Rectal smooth muscle tissue (tissue), 1 donor: ENCODE measurements around the gene DIPK1B.

Experiments
- H3K27ac ChIP-seq: one replicate; pipeline ENCODE4 v1.7.0; 2013; ENCODE audit warnings: low read depth, low read length, inconsistent platforms
- H3K27me3 ChIP-seq: one replicate; pipeline ENCODE4 v1.7.0; 2013; ENCODE audit warnings: low read length; ENCODE audit not compliant: control insufficient read depth, insufficient read depth
- H3K36me3 ChIP-seq: one replicate; pipeline ENCODE4 v1.7.0; 2013; ENCODE audit warnings: low read length; ENCODE audit not compliant: control insufficient read depth, insufficient read depth
- H3K4me1 ChIP-seq: one replicate; pipeline ENCODE4 v1.7.0; 2013; ENCODE audit warnings: low read length; ENCODE audit not compliant: control insufficient read depth, insufficient read depth
- H3K4me3 ChIP-seq: one replicate; pipeline ENCODE4 v1.7.0; 2013; ENCODE audit warnings: low read length
- H3K9ac ChIP-seq: one replicate; pipeline ENCODE4 v1.7.0; 2013; ENCODE audit warnings: low read length

Gene DIPK1B

DNA sequence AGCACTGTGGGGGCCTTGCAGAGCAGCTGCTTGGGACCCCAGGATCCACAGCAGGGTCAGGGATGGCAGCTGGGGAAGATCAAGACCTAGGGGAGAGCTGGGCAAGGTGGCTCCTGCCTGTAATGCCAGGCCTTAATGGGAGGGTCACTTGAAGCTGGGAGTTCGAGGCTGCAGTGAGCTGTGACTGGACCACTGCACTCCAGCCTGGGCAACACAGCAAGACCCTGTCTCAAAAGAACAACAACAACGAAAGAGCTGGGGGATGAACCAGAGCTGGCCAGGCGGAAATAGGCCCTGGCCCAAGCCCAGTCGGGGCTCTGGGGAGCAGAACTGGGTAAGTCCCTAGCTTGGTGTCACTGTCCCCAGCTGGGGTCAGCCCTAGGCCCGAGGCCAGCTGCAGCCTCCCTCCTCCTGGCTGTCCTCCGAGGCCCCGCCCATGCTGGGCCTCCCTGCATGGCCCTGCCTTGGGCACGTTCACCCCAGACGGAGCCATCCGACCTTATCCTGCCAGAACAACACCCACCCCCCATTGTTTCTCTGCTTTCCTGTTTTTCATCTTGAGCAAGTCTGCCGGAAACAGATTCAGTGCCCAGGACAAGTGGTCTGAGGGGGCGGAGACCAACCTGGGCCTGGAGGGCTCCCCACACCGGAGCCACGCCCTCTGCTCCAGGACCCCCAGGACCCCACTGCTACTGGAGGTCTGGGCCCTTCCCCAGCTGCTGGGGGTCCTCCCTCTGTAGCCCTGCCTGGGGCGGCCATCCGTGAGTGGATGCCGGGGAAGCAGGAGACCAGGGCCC is 1.9 kb downstream of the DIPK1B start:
- Histone ChIP-seq H3K27me3 (peaks cover 14% of the 10 kb centered on the region), H3K27ac (no peak overlapping the region), H3K4me3 (no peak overlapping the region), H3K36me3 (no peaks in the 10 kb centered on the region), H3K4me1 (no peaks in the 10 kb centered on the region), H3K9ac (no peak overlapping the region)

DNA sequence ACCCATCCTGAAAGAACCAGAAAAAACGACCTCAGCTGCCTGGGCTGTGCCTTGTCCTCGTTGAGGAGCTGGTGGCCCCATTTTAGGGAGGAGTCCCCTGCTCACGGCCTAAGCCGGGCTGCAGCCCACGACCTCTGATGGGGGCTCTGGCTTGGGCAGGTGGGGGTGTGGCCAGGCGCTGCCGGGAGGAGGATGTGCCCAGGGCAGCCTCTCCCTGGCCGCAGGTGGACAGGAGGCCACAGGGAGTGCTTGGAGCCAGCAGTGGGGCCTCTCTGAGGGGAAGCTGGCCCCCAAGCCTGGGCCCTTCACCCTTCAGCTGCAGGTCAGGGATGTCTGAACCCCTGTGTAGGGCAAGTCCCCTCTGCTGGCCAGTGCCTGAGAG is 2.5 kb downstream of the DIPK1B start:
- Histone ChIP-seq H3K4me1 (no peaks in the 10 kb centered on the region), H3K4me3 (no peak overlapping the region), H3K27ac (no peak overlapping the region), H3K9ac (no peak overlapping the region), H3K36me3 (no peaks in the 10 kb centered on the region), H3K27me3 (peaks cover 14% of the 10 kb centered on the region)

DNA sequence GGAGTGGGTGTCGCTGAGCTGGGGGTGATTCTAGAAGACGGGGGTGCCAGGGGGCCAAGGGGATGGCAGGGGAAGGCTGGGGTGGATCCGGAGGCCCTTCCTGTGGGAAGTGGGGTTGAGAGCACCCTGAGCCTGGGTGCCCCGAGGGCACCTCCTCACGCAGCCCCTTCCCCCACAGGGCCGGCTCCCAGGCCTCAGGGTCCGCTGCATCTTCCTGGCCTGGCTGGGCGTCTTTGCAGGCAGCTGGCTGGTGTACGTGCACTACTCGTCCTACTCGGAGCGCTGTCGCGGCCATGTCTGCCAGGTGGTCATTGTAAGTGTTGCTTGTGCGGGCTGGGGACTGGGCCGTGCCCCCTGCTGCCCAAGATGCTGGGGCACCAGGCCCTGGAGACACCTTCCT is 5.0 kb downstream of the DIPK1B start:
- peaks cover 3% of the 10 kb centered on the region for H3K4me1 ChIP-seq
- no peak overlapping the region for H3K4me3 ChIP-seq

DNA sequence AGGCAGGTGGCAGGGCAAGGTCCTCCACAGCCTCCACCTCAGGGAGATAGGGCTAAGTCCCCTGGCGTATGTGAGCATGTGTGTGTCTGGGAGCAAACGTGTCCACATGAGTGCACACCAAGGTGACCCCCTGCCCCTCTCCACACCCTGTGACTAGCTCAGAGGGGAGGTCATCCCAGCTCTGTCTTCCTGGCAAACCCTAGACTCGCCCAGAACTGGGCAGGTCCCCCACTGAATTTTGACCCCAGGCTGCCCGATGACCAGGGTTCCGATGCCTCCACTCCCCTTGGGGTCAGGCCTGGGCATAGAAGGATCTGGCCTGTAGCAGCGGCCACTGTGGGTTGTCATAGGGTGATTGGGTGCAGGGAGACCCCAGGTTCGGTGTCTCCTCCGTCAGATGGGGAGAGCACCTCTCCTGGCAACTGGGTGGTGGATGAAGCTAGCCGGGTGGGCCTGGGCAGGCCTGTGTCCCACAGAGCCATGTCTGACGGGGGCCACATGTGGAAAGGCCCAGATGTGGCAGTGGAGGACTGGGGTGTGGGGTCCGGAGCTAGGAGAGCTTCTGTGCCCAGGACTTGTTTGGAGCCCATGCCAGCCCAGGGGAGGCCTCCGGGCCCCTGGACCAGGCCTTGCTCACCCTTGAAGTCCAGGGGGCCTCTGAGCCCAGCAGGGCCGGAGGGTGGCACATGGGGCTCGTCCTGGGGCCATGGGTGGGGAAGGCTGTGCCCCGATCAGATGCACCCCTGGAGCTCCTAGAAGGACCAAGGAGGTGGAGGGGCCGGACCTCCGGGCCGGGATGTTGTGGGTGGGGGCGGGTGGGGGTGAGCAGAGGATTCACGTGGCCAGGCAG is 6.2 kb downstream of the DIPK1B start:
- H3K27me3 ChIP-seq, result peaks cover 11% of the 10 kb centered on the region
- H3K4me1 ChIP-seq, result peaks cover 3% of the 10 kb centered on the region
- no peak overlapping the region for H3K4me3 ChIP-seq
- H3K27ac ChIP-seq, result no peak overlapping the region
- peaks cover 10% of the 10 kb centered on the region for H3K36me3 ChIP-seq
- H3K9ac ChIP-seq, result no peak overlapping the region

More for the DNA sequence above, 5.0 kb downstream of the DIPK1B start:
- no peak overlapping the region for H3K9ac ChIP-seq
- peaks cover 14% of the 10 kb centered on the region for H3K27me3 ChIP-seq
- H3K27ac ChIP-seq, result no peak overlapping the region
- peaks cover under 1% of the 10 kb centered on the region for H3K36me3 ChIP-seq

DNA sequence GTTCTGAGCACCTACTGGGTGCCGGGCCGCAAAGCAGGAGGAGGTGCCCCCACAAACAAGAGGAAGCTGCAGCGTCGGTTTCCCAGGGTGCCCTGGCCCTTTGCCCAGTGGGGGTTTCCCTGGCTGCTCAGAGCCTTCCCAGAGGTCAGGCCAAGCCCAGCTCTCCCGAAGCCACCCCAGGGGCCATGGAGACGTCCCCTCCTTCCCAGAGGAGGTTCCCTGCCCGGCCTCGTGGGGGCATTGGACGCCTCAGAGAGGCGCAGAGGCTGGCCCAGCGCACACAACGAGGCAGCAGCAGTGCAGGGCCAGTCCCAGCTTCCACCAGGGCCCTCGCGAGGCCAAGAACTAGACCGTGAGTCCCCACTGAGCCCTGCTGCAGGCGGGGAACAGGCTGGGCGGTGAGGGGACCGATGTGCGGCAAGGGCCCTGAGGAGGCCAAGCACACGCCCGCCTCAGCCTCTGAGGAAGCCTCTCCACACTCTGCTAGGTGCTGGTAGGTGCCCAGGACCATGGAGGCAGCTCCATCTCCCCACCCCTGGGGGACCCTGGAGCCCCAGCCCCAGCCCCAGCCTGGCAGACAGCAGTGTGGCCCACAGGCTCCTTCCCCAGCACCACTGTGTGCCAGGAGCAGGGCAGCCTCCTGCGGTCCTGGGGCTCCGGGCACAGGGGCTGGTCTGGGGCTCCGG is 7.0 kb downstream of the DIPK1B start:
- no peak overlapping the region for H3K9ac ChIP-seq
- H3K4me1 ChIP-seq, result peaks cover 3% of the 10 kb centered on the region
- peaks cover 18% of the 10 kb centered on the region for H3K36me3 ChIP-seq
- H3K4me3 ChIP-seq, result no peak overlapping the region
- H3K27me3 ChIP-seq, result peaks cover 5% of the 10 kb centered on the region
- no peak overlapping the region for H3K27ac ChIP-seq

DNA sequence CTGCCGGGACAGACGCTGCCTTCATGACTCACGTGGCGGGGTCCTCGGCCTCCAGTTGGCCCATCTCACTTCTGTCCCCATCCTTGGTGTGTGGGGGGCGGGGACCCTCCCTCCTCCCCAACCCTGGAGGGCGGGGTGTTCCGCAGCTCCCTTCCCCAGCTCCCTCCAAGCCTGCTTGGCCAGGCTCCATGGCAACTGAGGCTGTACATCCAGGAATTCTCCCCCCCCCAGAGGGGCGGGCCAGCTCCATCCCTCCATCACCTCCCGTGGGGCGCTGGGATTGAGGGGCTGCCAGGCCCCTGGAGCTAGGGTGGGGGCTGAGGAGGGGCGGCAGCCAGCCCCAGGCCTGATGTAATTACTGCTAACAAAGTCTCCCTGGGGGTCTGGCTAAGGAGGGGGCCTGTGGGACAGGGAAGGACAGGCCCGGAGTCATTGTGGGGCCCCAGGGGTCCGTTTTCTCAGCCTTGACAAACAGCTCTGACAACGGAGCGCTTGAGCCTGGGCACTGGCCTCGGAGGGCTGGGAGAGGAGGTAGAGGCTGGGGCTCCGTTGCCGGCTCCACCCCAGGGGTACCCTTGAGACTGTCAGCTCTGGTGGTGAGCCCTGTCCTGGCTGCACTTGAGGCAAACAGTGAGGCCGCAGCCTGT is 8.0 kb downstream of the DIPK1B start:
- peaks cover 3% of the 10 kb centered on the region for H3K4me1 ChIP-seq
- H3K27ac ChIP-seq, result peak overlapping the region; percentile 51
- no peak overlapping the region for H3K4me3 ChIP-seq

DNA sequence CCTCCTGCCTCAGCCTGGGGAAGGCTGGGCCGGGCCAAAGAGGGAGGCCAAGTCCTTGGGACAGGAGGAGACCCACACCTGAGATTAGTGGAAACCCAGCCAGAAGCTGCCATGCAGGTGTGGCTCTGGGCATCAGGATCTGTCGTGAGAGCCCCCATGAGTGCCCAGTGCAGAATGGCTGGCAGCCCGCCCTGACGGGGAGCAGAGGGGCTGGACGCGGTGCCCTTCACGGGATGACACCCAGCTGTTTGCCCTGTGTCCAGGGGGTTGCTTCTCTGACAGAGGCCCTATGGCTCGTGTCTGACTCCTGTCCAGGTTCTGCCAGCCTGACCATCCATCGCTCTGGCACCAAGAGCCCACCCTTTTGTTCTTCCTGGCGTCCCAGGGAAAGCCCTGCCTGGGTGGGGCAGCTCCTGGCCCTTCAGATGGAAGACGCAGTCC is 8.5 kb downstream of the DIPK1B start:
- Histone ChIP-seq H3K27ac (peak overlapping the region; percentile 41), H3K36me3 (peaks cover 29% of the 10 kb centered on the region), H3K27me3 (no peaks in the 10 kb centered on the region), H3K9ac (no peak overlapping the region), H3K4me1 (peaks cover 5% of the 10 kb centered on the region), H3K4me3 (no peak overlapping the region)

More for the DNA sequence above, 8.0 kb downstream of the DIPK1B start:
- Histone ChIP-seq H3K36me3 (peaks cover 24% of the 10 kb centered on the region), H3K9ac (no peak overlapping the region), H3K27me3 (no peaks in the 10 kb centered on the region)

DNA sequence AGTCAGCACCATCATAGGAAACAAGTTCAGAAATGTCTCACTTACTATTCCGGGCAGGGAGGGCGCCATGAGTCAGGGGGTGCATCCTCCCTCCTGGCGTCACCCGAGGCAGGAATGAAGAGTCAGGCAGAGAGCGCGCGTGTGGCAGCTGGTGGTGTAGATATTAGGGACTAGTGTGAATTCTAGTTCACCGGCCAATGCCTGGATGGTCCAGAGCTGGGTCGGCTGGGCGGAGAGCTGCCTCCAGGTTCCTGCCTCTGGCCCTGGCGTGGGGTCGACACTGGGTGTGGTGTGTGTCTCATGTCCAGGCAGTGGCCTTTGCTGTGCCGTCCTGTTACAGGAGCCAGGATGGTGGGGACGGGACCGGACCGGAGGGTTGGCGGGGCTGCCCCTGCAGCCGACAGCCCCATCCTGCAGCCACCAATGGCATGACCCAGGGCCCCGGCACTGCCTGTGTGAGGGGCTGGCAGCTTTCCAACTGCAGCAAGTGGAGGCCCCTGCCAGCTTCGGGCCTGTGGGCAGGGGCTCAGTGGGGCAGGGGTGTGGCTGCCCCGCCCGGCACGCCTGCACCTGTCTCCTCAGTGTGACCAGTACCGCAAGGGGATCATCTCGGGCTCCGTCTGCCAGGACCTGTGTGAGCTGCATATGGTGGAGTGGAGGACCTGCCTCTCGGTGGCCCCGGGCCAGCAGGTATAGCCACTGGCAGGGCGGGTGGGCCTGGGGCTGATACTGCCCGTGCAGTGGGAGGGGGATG is 9.1 kb downstream of the DIPK1B start:
- H3K4me3 ChIP-seq, result no peak overlapping the region
- peaks cover 9% of the 10 kb centered on the region for H3K4me1 ChIP-seq
- no peaks in the 10 kb centered on the region for H3K27me3 ChIP-seq
- H3K36me3 ChIP-seq, result peaks cover 35% of the 10 kb centered on the region
- H3K9ac ChIP-seq, result no peak overlapping the region
- H3K27ac ChIP-seq, result no peak overlapping the region

DNA sequence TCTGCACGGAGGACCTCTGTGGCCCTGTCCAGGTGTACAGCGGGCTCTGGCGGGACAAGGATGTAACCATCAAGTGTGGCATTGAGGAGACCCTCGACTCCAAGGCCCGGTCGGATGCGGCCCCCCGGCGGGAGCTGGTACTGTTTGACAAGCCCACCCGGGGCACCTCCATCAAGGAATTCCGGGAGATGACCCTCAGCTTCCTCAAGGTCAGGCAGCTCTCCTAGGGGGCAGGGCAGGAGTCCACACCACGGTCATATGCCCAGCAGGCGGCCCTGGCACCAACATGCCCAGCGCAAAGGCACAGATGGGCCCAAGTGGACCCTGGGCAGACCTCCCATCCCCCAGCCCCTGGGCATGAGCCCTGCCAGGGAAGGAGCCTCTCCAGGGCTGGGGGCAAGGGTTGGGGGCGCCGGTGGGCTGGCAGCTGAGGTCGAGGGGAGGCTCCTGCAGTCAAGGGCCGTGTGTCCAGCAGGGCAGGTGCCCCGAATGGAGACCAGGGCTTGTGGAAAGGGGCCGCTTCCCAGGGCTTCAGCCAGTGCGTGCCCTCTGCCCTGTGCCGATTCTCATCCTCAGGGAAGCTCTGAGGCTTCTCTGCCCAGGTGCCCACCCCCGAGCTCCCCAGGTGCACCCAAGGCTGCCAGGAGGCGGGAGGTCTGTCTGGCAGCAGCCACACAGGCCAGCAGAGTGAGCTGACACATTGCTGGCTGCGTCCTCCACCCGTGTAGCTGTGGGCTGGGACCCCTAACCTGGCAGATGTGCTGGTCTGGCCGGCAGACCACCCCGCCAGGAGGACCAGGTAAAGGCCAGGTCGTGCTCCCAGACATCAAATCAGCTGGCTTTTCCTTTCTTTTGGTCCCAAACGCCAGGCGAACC is 10.0 kb downstream of the DIPK1B start:
- no peak overlapping the region for H3K27ac ChIP-seq
- no peak overlapping the region for H3K9ac ChIP-seq
- no peaks in the 10 kb centered on the region for H3K27me3 ChIP-seq
- H3K4me3 ChIP-seq, result no peak overlapping the region
- peaks cover 37% of the 10 kb centered on the region for H3K36me3 ChIP-seq
- peaks cover 11% of the 10 kb centered on the region for H3K4me1 ChIP-seq

DNA sequence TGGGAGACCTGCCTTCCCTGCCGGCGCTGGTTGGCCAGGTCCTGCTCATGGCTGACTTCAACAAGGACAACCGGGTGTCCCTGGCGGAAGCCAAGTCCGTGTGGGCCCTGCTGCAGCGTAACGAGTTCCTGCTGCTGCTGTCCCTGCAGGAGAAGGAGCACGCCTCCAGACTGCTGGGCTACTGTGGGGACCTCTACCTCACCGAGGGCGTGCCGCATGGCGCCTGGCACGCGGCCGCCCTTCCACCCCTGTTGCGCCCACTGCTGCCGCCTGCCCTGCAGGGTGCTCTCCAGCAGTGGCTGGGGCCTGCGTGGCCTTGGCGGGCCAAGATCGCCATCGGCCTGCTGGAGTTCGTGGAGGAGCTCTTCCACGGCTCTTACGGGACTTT is 10.6 kb downstream of the DIPK1B start:
- H3K27me3 ChIP-seq, result no peaks in the 10 kb centered on the region
- H3K4me1 ChIP-seq, result peaks cover 11% of the 10 kb centered on the region
- H3K4me3 ChIP-seq, result no peak overlapping the region
- peaks cover 37% of the 10 kb centered on the region for H3K36me3 ChIP-seq
- no peak overlapping the region for H3K9ac ChIP-seq
- H3K27ac ChIP-seq, result no peak overlapping the region
